Measurements from ENCODE around the gene SYNDIG1. TPM values are rescaled to one million over a fixed set of nuclear protein-coding genes. Genes with fewer than 3 reads are reported as not detected.

Gene SYNDIG1
- polyA plus RNA-seq, 3 donors, result 9.2 to 11.7 (median 9.9) TPM

- no peak for DNase-seq
These were observed 239.2 kb downstream of the SYNDIG1 start for GRCh38 chr20:24708411-24709295.
